ENCODE results near the gene ADAMTS20. TPM values are rescaled to one million over a fixed set of nuclear protein-coding genes. Genes with fewer than 3 reads are reported as not detected.
A peak's percentile ranks its signal among the peaks of the same experiment; 100 is the strongest.

Gene ADAMTS20, protein sequence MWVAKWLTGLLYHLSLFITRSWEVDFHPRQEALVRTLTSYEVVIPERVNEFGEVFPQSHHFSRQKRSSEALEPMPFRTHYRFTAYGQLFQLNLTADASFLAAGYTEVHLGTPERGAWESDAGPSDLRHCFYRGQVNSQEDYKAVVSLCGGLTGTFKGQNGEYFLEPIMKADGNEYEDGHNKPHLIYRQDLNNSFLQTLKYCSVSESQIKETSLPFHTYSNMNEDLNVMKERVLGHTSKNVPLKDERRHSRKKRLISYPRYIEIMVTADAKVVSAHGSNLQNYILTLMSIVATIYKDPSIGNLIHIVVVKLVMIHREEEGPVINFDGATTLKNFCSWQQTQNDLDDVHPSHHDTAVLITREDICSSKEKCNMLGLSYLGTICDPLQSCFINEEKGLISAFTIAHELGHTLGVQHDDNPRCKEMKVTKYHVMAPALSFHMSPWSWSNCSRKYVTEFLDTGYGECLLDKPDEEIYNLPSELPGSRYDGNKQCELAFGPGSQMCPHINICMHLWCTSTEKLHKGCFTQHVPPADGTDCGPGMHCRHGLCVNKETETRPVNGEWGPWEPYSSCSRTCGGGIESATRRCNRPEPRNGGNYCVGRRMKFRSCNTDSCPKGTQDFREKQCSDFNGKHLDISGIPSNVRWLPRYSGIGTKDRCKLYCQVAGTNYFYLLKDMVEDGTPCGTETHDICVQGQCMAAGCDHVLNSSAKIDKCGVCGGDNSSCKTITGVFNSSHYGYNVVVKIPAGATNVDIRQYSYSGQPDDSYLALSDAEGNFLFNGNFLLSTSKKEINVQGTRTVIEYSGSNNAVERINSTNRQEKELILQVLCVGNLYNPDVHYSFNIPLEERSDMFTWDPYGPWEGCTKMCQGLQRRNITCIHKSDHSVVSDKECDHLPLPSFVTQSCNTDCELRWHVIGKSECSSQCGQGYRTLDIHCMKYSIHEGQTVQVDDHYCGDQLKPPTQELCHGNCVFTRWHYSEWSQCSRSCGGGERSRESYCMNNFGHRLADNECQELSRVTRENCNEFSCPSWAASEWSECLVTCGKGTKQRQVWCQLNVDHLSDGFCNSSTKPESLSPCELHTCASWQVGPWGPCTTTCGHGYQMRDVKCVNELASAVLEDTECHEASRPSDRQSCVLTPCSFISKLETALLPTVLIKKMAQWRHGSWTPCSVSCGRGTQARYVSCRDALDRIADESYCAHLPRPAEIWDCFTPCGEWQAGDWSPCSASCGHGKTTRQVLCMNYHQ (N-terminal part only)
- total RNA-seq (not detected), polyA plus RNA-seq (not detected)

DNA sequence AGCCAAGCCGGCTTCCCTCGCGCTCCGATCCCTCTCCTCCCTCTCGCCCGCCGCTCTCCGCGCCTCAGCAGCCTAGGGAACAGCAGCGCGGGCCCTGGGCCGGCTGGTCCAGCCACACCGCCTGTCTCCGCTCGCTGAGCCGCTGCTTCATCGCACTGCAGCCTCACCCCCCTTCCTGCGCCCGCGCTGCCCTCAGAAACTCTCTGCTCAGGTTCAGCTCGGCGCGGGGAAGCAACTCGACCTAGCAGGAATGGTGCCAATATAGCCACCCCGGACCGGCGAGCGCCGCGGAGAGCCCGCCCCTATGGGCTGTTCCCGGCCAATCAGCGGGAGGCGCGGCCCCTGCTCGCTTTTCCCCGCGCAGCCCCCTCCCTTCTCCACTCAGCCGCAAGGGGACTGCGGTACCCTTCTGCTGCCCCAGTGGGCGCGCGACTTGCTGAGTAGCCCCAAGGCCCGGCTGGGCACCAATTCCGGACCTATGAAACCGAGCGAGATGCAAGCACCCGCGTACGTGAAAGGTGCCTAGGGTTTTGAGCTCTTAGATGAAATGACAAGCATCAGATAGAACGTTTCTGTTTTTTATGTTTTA is at the start of gene ADAMTS20:
TSS of gene ADAMTS20 (minus strand) at position 233 of the 589 bp plus-strand sequence. CDS start 282 bp downstream, outside the sequence.
- DNase-seq (peak in 1 of 6 donors; percentile 56), ATAC-seq (no peak), FAIRE-seq (no peak)
- 1 to 3% methylated on average over 46 to 51 of the region's 51 CpGs for WGBS, 2 donors
- TF ChIP-seq, protein P1, sequence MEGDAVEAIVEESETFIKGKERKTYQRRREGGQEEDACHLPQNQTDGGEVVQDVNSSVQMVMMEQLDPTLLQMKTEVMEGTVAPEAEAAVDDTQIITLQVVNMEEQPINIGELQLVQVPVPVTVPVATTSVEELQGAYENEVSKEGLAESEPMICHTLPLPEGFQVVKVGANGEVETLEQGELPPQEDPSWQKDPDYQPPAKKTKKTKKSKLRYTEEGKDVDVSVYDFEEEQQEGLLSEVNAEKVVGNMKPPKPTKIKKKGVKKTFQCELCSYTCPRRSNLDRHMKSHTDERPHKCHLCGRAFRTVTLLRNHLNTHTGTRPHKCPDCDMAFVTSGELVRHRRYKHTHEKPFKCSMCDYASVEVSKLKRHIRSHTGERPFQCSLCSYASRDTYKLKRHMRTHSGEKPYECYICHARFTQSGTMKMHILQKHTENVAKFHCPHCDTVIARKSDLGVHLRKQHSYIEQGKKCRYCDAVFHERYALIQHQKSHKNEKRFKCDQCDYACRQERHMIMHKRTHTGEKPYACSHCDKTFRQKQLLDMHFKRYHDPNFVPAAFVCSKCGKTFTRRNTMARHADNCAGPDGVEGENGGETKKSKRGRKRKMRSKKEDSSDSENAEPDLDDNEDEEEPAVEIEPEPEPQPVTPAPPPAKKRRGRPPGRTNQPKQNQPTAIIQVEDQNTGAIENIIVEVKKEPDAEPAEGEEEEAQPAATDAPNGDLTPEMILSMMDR (IDR thresholded peaks at IDR 0.05) = no peak
- Histone ChIP-seq H3K4me1 (no peaks in the 10 kb centered on the region), H3K27me3 (no peaks in the 10 kb centered on the region), H3K9me3 (no peaks in the 10 kb centered on the region), H3K36me3 (no peaks in the 10 kb centered on the region), H3K4me3 (no peak within 1 kb of the TSS), H3K27ac (no peak within 1 kb of the TSS)
- intact Hi-C loops (cut with DNase I) = no loop called here

DNA sequence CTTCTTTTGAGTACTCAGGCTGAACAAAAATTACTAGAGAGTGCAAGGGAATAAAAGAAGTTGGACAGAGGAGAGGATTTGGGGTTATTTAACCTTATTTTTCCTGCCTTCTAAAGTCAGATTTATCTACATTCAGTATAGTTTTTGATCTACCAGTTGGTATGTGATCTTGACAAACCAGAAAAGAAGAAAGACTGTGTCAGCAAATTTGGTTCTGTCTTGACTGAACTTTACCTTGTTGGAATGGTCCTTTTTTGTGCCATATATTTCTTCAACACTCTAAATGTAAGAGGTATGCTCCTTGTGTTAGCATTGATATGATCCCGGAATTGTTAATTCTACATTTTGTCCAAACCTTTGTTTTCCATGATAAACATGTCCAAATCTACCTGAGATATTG is 47.7 kb upstream of the ADAMTS20 start:
- Histone ChIP-seq H3K27ac (no peak overlapping the region), H3K27me3 (no peaks in the 10 kb centered on the region), H3K4me3 (no peak overlapping the region), H3K9me3 (no peaks in the 10 kb centered on the region), H3K36me3 (no peaks in the 10 kb centered on the region), H3K4me1 (no peaks in the 10 kb centered on the region)
- FAIRE-seq = no peak
- 34 to 51% methylated on average over 1 of the region's 1 CpG for WGBS, 2 donors
- TF ChIP-seq, protein P1 (IDR thresholded peaks at IDR 0.05) = no peak
- no peak for DNase-seq
- ATAC-seq = no peak
- intact Hi-C loops (cut with DNase I) = no loop called here

DNA sequence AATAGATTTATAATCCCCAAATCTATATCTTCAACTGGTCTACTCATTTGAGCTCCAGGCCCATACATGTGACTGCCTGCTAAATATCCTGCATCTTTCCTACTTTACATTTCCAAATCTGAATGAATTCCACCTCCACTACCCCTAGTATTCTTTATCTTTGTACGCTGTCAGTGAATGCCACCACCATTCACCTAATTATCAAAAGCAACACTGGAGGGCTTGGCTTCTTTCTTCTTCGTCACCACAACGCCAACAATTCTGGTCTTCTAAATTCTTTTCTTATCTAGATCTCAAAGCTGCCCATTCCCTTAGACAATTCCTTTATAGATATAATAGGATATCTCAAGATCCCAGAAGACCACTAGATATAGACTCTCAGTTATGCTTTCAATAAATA is 47.1 kb upstream of the ADAMTS20 start:
- TF ChIP-seq, protein P1 (IDR thresholded peaks at IDR 0.05) = no peak
- intact Hi-C loops (cut with DNase I) = no loop called here
- no peaks in the 10 kb centered on the region for H3K9me3 ChIP-seq
- no peaks in the 10 kb centered on the region for H3K27me3 ChIP-seq
- no peaks in the 10 kb centered on the region for H3K4me1 ChIP-seq
- H3K36me3 ChIP-seq = no peaks in the 10 kb centered on the region
- FAIRE-seq (no peak), ATAC-seq (no peak), DNase-seq (no peak)
- 72 to 76% methylated on average over 3 of the region's 3 CpGs for WGBS, 2 donors
- H3K27ac ChIP-seq = no peak overlapping the region
- no peak overlapping the region for H3K4me3 ChIP-seq

DNA sequence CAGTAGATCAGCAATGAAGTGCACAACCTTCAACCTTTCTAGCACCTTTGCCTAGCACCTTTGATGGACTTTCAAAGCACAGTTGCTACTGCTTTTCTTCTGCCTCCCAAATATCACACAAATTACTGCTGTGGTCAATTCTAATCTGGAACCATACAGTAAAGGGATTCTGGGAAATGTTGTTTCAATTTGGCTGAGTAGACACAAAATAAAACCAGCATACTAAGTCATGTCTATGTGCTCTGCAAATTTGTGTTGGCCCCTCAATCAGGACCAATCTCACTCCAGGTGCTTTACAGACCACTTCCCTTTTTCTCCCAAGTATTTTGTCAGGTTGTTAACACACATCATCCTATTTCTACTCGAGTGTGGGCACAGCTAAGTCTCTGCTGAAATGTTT is 38.3 kb upstream of the ADAMTS20 start:
- Histone ChIP-seq H3K4me3 (no peak overlapping the region), H3K9me3 (no peaks in the 10 kb centered on the region), H3K27ac (no peak overlapping the region), H3K4me1 (no peaks in the 10 kb centered on the region), H3K27me3 (no peaks in the 10 kb centered on the region), H3K36me3 (no peaks in the 10 kb centered on the region)
- 24 to 41% methylated on average over 1 of the region's 1 CpG for WGBS, 2 donors
- TF ChIP-seq, protein P1 (IDR thresholded peaks at IDR 0.05) = no peak
- intact Hi-C loops (cut with DNase I) = no loop called here
- FAIRE-seq (no peak), ATAC-seq (no peak), DNase-seq (no peak)

All from pancreas (tissue), 10 donors.